NCI-H2029 (cell line): ENCODE measurements around the gene DNAH6.

ENCODE experiments used
- DNase-seq: peaks from one replicate; lab custom pipeline; 2025; lab: John Stamatoyannopoulos, UW

Gene DNAH6

DNA sequence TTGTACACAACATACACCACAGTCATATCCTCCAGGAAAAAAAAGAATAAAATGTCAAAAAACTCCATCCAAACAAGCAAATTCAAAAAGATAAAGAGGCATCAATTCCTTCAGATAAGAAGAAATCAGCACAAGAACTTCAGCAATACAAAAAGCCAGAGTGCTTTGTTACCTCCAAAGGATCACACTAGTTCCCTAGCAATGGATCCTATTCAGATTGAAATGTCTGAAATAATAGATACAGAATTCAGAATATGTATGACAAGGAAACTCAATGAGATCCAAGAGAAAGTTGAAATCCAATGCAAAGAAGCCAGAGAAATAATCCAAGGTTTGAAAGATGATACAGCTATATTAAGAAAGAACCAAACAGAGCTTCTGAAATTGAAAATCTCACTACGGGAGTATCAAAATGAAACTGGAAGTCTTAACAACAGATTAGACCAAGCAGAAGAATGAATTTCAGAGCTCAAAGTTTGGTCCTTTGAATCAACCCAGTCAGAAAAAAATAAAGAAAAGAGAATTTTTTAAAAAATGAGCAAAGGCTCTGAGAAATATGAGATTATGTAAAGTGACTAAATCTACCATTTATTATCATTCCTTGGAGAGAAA is 284.0 kb downstream of the DNAH6 start:
- no peak for DNase-seq

DNA sequence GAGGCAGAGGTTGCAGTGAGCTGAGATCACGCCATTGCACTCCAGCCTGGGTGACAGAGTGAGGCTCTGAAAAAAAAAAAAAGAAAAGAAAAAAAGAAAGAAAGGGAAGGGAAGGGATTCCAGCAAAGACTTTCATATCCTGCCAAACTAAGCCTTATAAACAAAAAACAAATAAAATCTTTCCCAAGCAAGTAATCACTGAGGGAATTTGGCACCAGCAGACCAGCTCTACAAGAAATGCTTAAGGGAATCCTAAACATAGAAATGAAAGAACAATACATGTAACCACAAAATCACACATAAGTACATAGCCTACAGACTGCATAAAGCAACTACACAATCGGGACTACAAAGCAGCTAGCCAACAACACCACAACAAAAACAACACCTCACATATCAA is 285.5 kb downstream of the DNAH6 start:
- DNase-seq = no peak

DNA sequence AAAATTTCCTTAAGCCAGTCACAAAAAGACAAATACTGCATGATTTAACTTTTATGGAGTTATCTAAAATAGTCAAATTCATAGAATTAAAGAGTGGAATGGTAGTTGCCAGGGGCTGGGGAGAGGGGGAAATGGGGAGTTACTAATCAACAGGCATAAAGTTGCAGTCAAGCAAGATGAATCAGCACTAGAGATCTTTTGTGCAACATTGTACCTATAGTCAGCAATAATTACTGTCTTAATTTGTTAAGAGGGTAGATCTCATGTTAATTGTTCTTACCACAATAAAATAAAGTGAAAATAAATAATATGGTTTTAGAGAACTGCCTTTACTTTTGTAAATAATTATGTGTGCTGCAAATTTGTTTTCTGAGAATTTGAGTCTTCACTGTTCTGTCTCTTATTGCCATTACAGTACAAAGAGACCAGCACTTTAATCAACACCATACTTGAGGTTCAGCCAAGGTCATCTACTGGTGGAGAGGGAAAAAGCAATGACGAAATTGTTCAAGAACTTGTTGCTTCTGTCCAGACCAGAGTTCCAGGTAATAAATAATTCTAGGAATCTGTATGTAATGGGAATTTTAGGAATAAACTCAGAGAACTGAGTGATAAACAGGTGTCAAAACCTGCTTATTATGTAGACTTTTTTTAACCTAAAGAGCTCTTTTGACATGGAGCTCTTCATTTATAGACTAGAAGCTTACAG is 289.1 kb downstream of the DNAH6 start:
- no peak for DNase-seq

DNA sequence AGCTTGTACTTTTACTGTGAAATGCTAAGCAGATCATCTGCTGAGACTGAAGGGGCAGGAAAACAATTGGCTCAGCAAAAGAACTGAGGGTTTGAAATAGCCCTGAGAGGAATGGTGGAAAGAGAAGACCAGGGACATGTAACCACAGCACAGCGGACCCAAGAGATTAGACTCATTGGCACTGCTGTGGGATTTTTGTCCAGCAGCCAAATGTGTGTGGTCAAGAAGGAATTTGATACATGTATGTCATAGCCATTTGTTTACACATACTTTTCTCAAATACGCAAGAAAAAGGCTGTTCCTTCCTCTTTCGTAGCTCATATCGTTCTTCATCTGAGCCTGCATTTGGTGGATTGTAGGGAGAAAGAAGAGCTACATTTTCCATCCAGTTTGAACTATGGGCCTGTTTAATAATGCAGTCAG is 290.8 kb downstream of the DNAH6 start:
- DNase-seq = peak; percentile 3

DNA sequence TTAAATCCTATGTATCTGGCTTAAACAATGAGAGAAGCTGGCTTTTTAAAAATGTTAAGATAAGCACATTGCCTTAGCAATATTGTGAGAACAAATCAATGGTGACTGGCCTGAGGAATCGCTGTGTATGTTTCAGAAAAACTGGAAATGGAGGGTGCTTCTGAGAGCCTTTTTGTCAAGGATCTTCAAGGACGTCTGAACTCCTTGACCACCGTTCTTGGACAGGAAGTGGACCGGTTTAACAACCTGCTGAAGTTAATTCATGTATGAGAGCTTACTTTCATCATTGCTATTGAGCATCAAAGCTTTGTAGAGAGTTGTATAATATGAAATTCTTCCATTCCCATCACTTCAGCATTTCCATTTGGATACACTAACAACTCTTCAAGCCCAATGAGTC is 292.0 kb downstream of the DNAH6 start:
- DNase-seq = no peak

DNA sequence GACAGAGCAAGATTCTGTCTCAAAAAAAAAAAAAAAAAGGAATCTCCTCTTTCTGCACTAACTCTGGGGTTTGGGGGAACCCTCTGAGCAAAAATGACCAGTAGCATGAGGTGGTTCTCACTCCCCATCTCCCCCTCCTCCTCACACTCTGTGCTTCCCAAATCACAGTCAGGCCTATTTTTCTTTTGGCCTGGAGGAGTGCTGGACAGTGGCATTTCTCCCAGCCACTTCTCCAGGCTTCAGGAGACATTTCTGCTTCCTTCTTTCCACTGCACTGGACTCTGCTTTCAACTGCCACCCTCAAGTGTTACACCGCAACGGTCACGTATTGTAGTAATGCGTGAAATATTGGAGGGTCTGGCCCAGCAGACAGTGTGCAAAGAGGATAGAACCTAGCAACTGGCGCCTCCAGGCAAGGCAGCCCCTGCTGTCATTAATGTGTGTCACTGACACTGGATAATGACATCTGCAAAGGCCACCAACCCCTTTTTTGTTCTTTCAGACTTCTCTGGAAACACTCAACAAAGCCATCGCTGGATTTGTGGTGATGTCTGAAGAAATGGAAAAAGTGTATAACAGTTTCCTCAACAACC is 295.6 kb downstream of the DNAH6 start:
- DNase-seq = no peak

DNA sequence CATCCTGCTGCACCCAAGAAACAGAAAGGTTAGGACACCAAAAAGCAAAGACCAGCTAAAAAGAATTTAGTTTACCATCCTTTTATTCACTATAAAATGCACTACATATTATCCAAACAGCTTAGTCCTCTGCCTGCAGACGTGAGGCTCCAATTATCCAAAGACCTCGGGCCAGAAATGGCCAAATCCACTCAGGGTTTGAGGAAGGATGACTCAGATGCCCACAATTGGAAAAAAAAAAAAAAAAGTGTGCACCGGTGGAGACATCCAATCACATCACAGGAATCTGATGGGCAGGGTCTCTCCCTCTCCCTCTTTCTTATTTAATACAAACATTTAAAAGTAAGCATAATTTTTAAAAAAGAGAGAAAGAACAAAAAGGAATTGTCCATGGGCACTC is 298.8 kb downstream of the DNAH6 start:
- no peak for DNase-seq

DNA sequence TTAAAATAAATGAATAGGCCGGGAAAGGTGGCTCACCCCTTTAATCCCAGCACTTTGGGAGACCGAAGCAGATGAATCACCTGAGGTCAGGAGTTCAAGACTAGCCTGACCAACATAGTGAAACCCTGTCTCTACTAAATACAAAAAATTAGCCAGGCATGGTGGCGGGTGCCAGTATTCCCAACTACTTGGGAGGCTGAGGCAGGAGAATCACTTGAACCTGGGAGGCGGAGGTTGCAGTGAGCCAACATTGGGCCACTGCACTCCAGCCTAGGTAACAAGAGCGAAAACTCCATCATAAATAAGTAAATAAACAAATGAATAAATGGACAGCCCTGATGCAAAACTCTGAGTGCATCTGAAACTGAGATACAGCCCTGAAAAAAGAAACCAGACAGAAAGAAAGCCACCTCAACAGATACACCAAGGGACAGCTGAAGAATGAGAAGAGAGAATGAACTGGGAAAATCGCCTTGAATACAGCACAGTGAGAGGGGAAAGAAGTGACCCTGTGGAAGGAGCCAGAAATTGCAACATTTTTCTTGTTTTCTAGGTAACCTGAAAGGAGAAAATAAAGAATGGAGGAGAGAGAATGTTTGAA is 300.2 kb downstream of the DNAH6 start:
- no peak for DNase-seq

DNA sequence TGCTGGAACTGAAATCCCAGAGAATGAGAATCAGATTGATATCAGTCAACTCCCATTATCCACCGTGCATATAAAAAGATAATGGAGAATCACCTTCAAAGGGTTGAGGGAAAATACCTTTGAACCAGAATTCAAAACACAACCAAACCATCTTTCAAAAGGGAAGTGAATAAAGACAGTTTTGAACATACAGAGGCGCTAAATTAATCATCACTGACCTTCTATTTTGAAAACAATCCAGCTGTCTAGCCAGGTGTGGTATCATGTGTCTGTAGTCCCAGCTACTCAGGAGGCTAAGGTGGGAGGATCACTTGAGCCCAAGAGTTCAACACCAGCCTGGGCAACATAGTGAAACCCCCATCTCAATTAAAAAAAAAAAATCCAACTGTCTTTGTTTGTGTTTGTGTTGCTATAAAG is 300.9 kb downstream of the DNAH6 start:
- no peak for DNase-seq

DNA sequence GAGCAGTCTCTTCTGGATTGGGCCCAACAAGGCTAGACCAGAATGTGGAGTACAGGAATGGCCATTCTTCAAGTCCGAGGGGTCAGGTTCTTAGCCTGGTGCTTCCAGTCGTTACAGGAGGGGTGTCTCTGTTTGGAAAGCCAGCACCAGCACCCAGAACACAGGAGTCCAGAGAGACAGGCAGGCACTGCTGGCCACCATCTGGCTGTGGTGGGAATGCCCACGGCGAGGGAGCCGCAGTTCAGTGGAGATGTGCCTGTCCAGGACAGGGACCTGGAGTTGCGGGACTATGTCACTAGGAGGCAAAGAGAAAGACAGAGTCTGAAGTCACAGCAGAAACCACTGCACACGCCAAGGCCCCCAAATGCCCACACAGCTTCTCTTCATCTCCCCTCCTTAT is 305.5 kb downstream of the DNAH6 start:
- DNase-seq = no peak

DNA sequence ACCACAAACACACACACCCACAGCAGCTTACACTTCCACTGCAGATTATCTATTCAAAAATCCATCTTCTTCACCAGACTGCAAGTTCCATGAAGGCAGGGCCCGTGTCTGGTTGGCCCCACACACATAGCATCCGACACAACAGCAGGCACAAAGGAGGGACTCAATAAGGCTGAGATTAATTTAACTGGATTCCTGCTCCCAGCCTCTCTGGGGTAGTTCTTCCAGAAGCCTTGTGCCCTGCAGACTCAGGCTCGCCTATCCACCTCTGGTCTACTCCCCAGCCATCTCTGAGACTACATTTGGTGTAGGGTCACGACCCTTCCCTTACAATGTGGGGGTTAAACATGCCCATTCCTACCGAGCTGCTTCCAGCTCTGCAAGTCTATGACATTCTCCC is 306.9 kb downstream of the DNAH6 start:
- DNase-seq = no peak

DNA sequence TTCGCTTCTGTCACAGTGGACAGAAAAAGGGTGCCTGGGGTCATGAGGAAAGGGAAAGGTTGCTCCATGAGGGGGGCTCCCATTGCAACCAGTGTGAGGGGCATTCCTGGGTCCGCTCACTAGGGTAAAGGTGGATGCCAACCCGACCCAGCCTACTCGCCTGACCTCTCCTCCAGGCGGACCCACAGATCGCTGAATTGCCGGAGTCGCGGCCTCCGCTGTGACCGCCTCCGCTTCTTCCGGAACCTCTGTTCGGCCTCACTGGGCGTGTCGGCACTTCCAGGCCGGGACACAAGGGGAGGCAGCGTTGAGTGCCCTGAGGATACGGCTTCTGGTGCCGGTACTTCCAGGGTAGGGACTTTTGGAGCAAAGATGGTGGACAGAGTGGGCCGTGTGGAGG is 307.5 kb downstream of the DNAH6 start:
- no peak for DNase-seq

DNA sequence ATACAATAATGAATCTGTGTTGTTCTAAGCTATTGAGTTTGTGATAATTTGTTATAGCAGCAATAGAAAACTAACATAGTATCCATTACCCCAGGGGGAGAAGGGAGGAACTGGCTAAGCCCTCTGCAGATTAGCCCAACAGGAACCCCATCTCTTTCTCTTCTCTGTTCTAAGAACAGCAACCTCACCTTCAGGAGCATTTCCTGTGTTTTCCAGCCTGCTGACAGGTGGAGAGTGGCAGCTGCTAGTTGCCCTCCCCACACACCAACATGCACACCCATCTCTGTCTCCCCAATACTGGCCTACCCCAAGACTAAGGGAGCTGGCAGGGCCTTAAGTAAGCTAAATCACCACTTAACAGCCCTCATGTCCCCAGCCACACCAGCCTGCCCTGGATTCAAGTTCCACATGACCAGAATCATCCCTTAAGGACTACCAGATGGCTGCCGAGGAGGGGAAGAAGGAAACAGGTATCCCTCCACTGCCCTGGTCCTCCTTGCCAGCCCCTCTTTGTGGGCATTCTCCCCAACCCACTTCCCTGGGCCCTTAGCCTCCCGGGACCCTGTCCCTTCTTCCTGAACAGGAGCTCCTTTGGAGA is 311.8 kb downstream of the DNAH6 start:
- DNase-seq = no peak

DNA sequence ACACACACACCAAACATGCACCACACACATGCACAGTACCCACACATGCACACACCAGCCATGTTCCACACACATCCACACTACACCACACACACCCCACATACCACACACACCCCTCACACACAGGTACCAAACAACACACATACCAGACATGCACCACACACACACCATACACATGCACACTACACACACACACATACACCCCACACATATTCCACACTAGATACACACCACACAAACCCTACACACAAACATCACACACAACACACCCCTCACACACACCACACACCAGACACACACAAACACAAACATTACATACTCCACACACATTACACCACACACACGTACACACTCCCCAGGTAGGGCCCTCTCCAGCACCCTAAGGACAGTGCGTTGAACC is 313.4 kb downstream of the DNAH6 start:
- DNase-seq = no peak

DNA sequence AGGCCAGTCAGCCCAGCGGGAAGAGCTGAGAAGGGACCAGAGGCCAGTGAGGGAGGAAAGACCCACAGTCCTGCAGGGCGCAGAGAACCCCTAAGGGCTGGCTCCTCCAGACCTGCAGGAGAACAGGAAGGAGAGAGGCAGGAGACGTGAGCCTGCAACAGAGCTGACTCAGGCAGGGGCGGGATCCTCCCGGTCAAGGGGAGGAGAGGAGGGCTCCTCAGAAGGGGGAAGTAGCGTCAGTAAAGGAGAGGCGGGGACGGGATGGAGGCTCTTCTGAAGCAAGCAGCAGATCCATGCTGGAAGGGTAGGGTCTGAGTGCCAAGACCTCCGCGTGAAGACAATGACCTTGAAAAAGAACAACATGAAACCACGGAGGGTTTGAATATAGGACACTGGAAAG is 313.8 kb downstream of the DNAH6 start:
- DNase-seq = no peak

DNA sequence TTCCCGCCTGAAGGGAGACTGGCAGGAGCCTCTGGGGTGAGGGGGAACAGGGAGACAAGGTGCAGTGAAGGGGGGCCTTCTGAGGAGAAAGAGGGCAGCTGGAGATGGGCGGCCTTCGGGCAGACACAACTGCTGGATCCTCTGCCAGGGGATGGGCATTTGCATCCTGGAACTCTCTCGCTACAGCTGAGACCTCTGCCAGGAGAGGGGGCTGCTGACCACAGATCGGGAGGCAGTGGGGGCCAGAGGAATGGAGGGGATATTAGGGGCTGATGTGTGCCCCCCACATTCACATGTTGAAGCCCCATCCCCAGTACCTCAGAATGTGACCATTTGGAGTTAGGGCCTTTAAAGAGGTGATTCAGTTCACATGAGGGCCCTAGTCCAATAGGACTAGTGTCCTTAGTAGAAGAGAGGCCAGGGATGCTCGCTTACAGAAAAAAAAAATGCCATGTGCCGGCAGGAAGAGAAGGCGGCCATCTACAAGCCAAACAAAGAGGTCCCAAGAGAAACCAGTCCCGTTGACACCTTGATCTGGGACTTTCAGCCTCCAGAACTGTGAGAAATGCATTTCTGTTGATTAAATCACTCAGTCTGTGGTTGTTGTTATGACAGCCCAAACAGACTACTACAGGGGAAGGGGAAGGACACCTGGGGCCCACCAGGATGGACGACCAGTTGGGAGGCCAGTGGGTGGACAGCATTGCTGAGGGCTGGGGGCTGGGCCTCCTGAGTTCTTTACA is 314.6 kb downstream of the DNAH6 start:
- DNase-seq = no peak

DNA sequence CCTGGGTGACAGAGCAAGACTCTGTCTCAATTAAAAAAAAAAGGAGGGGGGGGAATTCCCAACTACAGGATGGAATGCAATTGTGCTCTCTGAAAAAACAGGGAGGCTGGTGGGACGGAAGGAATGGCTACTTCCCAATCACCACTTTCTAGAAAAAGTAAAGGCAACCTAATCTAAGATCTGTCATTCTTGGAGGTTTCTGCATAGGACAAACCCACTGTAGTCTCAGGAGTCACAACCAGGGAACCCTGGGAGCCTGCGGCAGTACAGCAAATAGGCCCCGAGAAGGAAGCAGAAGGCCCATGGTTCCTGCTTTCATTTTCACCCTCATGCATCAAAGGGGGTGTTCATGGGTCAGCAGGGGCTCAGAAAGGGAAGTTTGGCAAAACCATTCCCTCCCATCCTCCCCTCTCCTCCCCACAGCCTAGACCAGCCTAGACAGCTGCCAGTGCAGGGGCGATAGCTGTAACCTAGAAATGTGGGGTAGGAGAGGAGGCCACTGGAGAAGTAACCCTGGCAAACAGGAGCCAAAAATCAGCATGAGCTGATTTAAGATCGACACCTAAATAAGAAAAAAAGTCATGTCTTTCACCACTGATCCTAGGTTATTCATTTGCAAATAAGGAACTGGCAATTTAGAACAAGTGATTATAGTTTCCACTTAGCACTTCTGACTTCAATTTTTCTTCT is 316.6 kb downstream of the DNAH6 start:
- DNase-seq = no peak

DNA sequence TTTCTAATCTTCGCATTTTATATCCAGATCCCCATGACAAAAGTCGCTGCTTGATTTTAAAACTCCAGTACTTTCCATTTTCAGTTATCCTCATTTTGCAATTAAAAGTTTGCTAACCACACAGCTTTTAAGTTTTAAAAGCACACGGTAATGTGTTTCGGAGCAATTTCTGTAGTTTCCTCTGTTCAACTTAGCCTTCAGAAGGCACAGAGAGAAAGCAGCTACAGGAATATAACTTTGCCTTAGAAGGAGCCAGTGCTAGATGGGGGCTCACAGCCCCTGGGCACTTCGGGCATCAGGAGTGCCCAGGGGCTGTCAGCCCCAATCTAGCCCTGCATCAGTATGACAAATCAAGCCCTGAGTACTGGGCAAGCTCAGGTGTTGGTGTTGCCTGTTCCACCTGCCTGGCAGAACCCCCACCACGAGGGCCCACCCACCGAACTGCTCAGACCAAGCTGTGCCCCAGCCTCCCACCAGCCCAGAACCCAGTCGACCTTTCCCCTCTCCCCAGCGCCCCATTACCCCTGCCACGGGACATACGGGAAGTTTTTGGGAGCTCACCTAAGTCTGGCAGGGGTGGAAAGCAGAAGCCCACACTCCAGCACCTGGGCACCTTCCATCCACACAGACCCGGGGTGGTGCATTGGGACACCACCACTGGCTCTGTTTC is 317.3 kb downstream of the DNAH6 start:
- DNase-seq = no peak

DNA sequence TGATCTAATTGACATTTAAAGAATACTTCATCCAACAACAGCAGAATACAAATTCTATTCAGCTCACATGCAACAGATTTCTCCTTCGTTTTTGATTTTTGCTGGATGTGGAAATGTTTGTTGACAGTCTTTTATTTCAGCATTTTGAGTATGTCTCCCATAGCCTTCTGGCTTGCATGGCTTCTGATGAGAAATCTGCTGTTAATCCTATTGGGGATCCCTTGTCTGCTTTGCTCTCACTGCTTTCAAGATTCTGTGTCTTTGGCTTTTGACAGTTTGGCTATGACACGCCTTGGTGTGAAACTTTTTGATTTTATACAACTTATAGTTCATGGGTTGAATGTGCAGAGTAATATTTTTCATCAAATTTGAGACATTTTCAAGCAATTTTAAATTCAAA is 319.9 kb downstream of the DNAH6 start:
- no peak for DNase-seq

DNA sequence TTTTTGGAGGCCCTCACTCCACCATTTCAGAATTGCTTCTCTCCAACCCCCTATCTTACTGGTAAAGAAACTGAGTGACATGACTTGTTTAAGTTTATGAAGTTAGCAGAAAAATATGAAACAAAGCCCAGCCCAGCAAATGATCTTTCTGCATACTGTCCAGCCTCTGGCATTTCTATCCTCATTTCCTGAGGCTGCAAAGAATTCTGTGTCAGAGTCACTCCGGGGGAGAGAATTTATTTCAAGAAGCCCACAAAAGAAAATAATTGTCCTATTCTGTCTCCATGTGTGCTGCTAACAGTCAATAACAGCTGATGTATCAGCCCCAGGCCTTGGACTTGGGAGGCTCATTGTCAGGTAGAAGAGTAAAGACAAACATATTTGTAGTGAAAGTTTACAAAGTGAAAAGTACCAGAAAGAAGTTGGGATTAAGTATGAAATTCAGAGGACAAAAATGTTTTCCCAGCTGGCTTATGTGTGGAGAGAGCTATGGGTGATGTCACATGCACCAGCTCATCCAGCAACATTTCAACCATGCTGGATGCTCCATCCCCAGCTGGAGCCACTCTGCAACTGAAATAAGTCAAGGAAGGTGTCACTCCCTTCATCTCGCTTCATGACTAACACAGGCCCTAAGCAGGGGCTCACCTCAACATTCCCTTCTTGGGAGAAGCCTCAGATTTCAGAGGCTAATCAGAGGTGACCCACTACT is 322.3 kb downstream of the DNAH6 start:
- DNase-seq = no peak
